Measurements from ENCODE around the gene TRIM65. TPM values are rescaled to one million over a fixed set of nuclear protein-coding genes. Genes with fewer than 3 reads are reported as not detected.

The TRIM65 gene
- total and polyA plus RNA-seq, 2 of the 13 experiments (the other 11 are each of a cell fraction or from before 2014, with no cell fraction given), result 10.3 to 22.4 TPM

DNA sequence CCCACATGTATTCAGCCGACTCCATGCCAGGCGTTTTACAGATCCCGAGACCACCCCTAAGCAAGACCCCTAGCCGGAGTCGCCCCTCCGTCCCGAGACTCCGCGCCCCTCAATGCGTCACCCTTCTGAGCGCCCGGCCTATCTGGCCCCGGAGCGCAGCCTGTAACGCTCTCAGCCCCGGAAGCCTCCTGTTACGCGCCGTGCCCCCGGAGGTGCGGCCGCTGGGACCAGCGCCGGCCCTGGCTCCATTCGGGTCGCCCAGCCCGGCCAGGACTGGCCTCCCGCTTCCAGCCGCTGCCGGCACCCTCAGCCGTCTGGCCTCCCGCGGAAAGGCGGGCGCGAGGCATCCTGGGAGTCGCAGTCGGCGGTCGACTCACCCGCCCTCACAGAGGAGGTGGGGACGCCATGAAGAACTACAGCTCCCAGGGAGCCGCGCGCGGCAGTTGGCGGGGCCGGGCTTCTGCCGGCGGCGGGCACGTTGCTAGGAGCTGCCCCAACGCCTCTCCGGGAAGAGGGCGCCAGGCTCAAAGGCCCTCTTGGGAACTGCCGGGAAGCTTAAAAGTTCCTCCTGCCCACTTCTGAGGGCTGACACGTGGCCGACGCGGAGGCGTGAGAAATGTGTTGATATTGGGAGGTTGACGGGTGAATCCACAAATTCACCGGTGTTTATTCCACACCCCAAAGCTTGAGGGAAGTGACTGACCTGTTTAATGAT, 44.1 kb upstream of the TRIM65 start, which contains the start of gene FBF1 (continued):
- TF ChIP-seq, protein P1, sequence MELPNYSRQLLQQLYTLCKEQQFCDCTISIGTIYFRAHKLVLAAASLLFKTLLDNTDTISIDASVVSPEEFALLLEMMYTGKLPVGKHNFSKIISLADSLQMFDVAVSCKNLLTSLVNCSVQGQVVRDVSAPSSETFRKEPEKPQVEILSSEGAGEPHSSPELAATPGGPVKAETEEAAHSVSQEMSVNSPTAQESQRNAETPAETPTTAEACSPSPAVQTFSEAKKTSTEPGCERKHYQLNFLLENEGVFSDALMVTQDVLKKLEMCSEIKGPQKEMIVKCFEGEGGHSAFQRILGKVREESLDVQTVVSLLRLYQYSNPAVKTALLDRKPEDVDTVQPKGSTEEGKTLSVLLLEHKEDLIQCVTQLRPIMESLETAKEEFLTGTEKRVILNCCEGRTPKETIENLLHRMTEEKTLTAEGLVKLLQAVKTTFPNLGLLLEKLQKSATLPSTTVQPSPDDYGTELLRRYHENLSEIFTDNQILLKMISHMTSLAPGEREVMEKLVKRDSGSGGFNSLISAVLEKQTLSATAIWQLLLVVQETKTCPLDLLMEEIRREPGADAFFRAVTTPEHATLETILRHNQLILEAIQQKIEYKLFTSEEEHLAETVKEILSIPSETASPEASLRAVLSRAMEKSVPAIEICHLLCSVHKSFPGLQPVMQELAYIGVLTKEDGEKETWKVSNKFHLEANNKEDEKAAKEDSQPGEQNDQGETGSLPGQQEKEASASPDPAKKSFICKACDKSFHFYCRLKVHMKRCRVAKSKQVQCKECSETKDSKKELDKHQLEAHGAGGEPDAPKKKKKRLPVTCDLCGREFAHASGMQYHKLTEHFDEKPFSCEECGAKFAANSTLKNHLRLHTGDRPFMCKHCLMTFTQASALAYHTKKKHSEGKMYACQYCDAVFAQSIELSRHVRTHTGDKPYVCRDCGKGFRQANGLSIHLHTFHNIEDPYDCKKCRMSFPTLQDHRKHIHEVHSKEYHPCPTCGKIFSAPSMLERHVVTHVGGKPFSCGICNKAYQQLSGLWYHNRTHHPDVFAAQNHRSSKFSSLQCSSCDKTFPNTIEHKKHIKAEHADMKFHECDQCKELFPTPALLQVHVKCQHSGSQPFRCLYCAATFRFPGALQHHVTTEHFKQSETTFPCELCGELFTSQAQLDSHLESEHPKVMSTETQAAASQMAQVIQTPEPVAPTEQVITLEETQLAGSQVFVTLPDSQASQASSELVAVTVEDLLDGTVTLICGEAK (IDR thresholded peaks at IDR 0.05), result no peak
- TF ChIP-seq, protein P1 (CRISPR knock-in tag; IDR thresholded peaks at IDR 0.05), result peak; percentile 70; the same call in 1 of the 2 replicates
- TF ChIP-seq ASH2L (IDR thresholded peaks at IDR 0.05; ENCODE audit: insufficient read length, low read depth, low read length) (peak; percentile 76), ZNF709 (CRISPR knock-in tag; IDR thresholded peaks at IDR 0.05) (peak; percentile 97; the same call in 1 of the 2 replicates), RBFOX2 (IDR thresholded peaks at IDR 0.05; ENCODE audit: low read depth, low read length) (peak; percentile 88), CENPT (CRISPR knock-in tag; IDR thresholded peaks at IDR 0.05; ENCODE audit: low read depth) (peak; percentile 92), SRSF4 (IDR thresholded peaks at IDR 0.05; ENCODE audit: low read depth, low read length, poor library complexity, severe bottlenecking) (peak; percentile 66), ZNF616 (CRISPR knock-in tag; IDR thresholded peaks at IDR 0.05; ENCODE audit: low read depth) (no peak), JUND (CRISPR knock-in tag; IDR thresholded peaks at IDR 0.05) (no peak), NR2F2 (IDR thresholded peaks at IDR 0.05; ENCODE audit: borderline replicate concordance, low read depth) (no peak; the same call in 1 of the 2 replicates), MIER2 (CRISPR knock-in tag; IDR thresholded peaks at IDR 0.05) (peak; percentile 57; the same call in 1 of the 2 replicates), ZNF343 (CRISPR knock-in tag; IDR thresholded peaks at IDR 0.05) (peak; percentile 82), SNAPC2 (CRISPR knock-in tag; IDR thresholded peaks at IDR 0.05) (no peak), ZFP36 (IDR thresholded peaks at IDR 0.05; ENCODE audit: borderline replicate concordance, low read depth, low read length, partially characterized antibody) (no peak), ZNF350 (CRISPR knock-in tag; IDR thresholded peaks at IDR 0.05; ENCODE audit: borderline replicate concordance, low read depth) (peak; percentile 90), FOXJ3 (CRISPR knock-in tag; IDR thresholded peaks at IDR 0.05; ENCODE audit: borderline replicate concordance) (peak; percentile 46)
- TF ChIP-seq, protein P2, sequence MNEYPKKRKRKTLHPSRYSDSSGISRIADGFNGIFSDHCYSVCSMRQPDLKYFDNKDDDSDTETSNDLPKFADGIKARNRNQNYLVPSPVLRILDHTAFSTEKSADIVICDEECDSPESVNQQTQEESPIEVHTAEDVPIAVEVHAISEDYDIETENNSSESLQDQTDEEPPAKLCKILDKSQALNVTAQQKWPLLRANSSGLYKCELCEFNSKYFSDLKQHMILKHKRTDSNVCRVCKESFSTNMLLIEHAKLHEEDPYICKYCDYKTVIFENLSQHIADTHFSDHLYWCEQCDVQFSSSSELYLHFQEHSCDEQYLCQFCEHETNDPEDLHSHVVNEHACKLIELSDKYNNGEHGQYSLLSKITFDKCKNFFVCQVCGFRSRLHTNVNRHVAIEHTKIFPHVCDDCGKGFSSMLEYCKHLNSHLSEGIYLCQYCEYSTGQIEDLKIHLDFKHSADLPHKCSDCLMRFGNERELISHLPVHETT (CRISPR knock-in tag; conservative IDR thresholded peaks at IDR 0.05), result peak; percentile 86; the same call in 1 of the 2 replicates
- TF ChIP-seq, protein P3, sequence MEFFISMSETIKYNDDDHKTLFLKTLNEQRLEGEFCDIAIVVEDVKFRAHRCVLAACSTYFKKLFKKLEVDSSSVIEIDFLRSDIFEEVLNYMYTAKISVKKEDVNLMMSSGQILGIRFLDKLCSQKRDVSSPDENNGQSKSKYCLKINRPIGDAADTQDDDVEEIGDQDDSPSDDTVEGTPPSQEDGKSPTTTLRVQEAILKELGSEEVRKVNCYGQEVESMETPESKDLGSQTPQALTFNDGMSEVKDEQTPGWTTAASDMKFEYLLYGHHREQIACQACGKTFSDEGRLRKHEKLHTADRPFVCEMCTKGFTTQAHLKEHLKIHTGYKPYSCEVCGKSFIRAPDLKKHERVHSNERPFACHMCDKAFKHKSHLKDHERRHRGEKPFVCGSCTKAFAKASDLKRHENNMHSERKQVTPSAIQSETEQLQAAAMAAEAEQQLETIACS (CRISPR knock-in tag; IDR thresholded peaks at IDR 0.05), result peak; percentile 70

Measured in HepG2 (cell line).